K562 (cell line): ENCODE data around the gene DHDH. TPM values are rescaled to one million over a fixed set of nuclear protein-coding genes. Genes with fewer than 3 reads are reported as not detected.
A peak's percentile ranks its signal among the peaks of the same experiment; 100 is the strongest.

ENCODE experiments used
- ARID1B ChIP-seq: fragments of 450-650 bp; IDR thresholded peaks from 2 replicates; pipeline ENCODE4 v1.6.1; 2016; ENCODE audit warnings: antibody characterized with exemption, mild to moderate bottlenecking, inconsistent platforms
- ATF7 ChIP-seq: fragments of 450-650 bp; IDR thresholded peaks from 2 replicates; pipeline ENCODE4 v1.7.1; 2014; ENCODE audit warnings: mild to moderate bottlenecking, moderate library complexity
- FOXK1 ChIP-seq: sonication (generic); formaldehyde crosslinking; IDR thresholded peaks from 2 replicates; pipeline ENCODE4 v1.8.0; 2022; ENCODE audit warnings: missing genetic modification reagents, mild to moderate bottlenecking, borderline replicate concordance
- GATA2 ChIP-seq: sonication (generic); formaldehyde crosslinking; IDR thresholded peaks from 2 replicates; pipeline ENCODE4 v1.4.0; 2020; ENCODE audit warnings: mild to moderate bottlenecking, missing genetic modification reagents
- HMG20A ChIP-seq: fragments of 450-650 bp; formaldehyde crosslinking; conservative IDR thresholded peaks from 2 replicates; pipeline ENCODE4 v1.4.0; 2020; ENCODE audit warnings: mild to moderate bottlenecking, mixed read lengths
- MAZ ChIP-seq, 2 experiments: fragments of 450-650 bp in 1 of 2; sonication (generic) in 1 of 2; formaldehyde crosslinking; IDR thresholded peaks in 1 of 2; conservative IDR thresholded peaks in 1 of 2; 2 replicates each; pipeline versions ENCODE4 v1.4.0 to v1.5.0; 2020; ENCODE audit warnings: mild to moderate bottlenecking in 1 of 2, missing genetic modification reagents in 1 of 2
- RAD21 ChIP-seq, 2 experiments: fragments of 250-450 bp in 1 of 2; fragments of 450-650 bp in 1 of 2; sonication (Bioruptor Pico) in 1 of 2; formaldehyde crosslinking in 1 of 2; IDR thresholded peaks in 1 of 2; conservative IDR thresholded peaks in 1 of 2; 2 replicates each; pipeline versions ENCODE4 v1.4.0 to v1.8.0; 2020 to 2022; ENCODE audit warnings: mild to moderate bottlenecking in 2 of 2, moderate library complexity in 1 of 2
- REST ChIP-seq, 2 experiments: fragments of 450-650 bp; formaldehyde crosslinking in 1 of 2; IDR thresholded peaks; 2 replicates each; pipeline versions ENCODE4 v1.4.0 to v1.6.1; 2014 to 2020; ENCODE audit warnings: mild to moderate bottlenecking in 2 of 2, borderline replicate concordance in 1 of 2, low read depth in 1 of 2
- RNF2 ChIP-seq: sonication (generic); IDR thresholded peaks from 2 replicates; pipeline ENCODE4 v1.6.1; 2016
- TRIM28 ChIP-seq: fragments of 450-650 bp; IDR thresholded peaks from 2 replicates; pipeline ENCODE4 v1.6.1; 2017
- USF1 ChIP-seq: sonication (generic); formaldehyde crosslinking; IDR thresholded peaks from 2 replicates; pipeline ENCODE4 v1.9.0; 2022; ENCODE audit warnings: mild to moderate bottlenecking, missing genetic modification reagents
- ZNF449 ChIP-seq: fragments of 250-450 bp; sonication (Bioruptor Pico); IDR thresholded peaks from 2 replicates; pipeline ENCODE4 v1.8.0; 2022; ENCODE audit warnings: moderate library complexity, mild to moderate bottlenecking, inconsistent platforms
- ZNF511 ChIP-seq: sonication (generic); formaldehyde crosslinking; IDR thresholded peaks from 2 replicates; pipeline ENCODE4 v1.8.0; 2022; ENCODE audit warnings: mild to moderate bottlenecking, missing genetic modification reagents
- polyA plus RNA-seq, 8 experiments: library from polyadenylated mRNA; depleted of rRNA in 4 of 8; stranded (reverse) in 5 of 8; unstranded in 3 of 8; fragments of >200 nt; fragmentation: Nextera tagmentation in 2 of 8; fragmentation: Illumina TruSeq in 1 of 8; extraction: Ambion mirVana in 2 of 8; extraction: Trizol in 1 of 8; gene quantifications; 2 replicates each; pipeline versions ENCODE4 v1.2.1 to v1.2.3, GENCODE V29; 2011 to 2014; ENCODE audit warnings: inconsistent platforms in 1 of 8, missing spikeins in 1 of 8
- total RNA-seq, 7 experiments: library from RNA; depleted of rRNA in 6 of 7; stranded (reverse); fragments of >200 nt in 6 of 7; fragmentation: Illumina TruSeq in 2 of 7; extraction: Trizol in 2 of 7; gene quantifications; 2 replicates each; pipeline versions ENCODE4 v1.2.1 to v1.2.3, GENCODE V29; 2011 to 2021; ENCODE audit warnings: low replicate concordance in 1 of 7

Gene DHDH
- total and polyA plus RNA-seq, 9 of the 15 experiments (the other 6 are each of a cell fraction or from before 2014, with no cell fraction given), result 0.37 to 1.9 (median 0.87) TPM

- TF ChIP-seq ATF7, result peak; percentile 55; the same call in 1 of the 2 replicates
- no peak for TF ChIP-seq FOXK1
- TF ChIP-seq RAD21 (CRISPR knock-in tag; conservative IDR thresholded peaks at IDR 0.05 in 1 of 2, IDR thresholded peaks at IDR 0.05 in 1 of 2), result peak in 1 of 2 experiments; percentile 21; a peak in 2 of 4 replicates
- TF ChIP-seq USF1, result peak; percentile 80
- TF ChIP-seq REST (IDR thresholded peaks at IDR 0.05; ENCODE audit: borderline replicate concordance), result peak; percentile 12; the same call in 1 of the 2 replicates
- TF ChIP-seq REST (CRISPR knock-in tag; IDR thresholded peaks at IDR 0.05; ENCODE audit: low read depth), result 0 out of 2 replicates have a peak, but pooled peaks have one; percentile 15
- TF ChIP-seq ARID1B, result peak; percentile 38; the same call in 1 of the 2 replicates
- TF ChIP-seq TRIM28, result peak; percentile 52; the same call in 1 of the 2 replicates
- peak; percentile 70 for TF ChIP-seq RNF2
- TF ChIP-seq ZNF449 (CRISPR knock-in tag), result no peak
- peak; percentile 59 to 89; a peak in 2 of 4 replicates for TF ChIP-seq MAZ (CRISPR knock-in tag; conservative IDR thresholded peaks at IDR 0.05 in 1 of 2, IDR thresholded peaks at IDR 0.05 in 1 of 2)
- TF ChIP-seq HMG20A (CRISPR knock-in tag), result no peak
- TF ChIP-seq GATA2, result 0 out of 2 replicates have a peak, but pooled peaks have one; percentile 26
- 0 out of 2 replicates have a peak, but pooled peaks have one; percentile 4 for TF ChIP-seq ZNF511 (CRISPR knock-in tag)
These were observed 31.7 kb downstream of the DHDH start, which contains the start of gene FTL (continued) for GRCh38 chr19:48965040-48965805.
